Osteoblast (primary cell): ENCODE results near the gene P2RX6. TPM values are rescaled to one million over a fixed set of nuclear protein-coding genes. Genes with fewer than 3 reads are reported as not detected.

Experiments used
- DNase-seq: peaks from one replicate; pipeline ENCODE4 v3.0.0; 2011; ENCODE audit warnings: low spot score, mixed read lengths; ENCODE audit not compliant: insufficient read length; ENCODE audit errors: missing footprints
- H2AFZ ChIP-seq: 2 replicates; pipeline ENCODE4 v1.6.0; 2011; ENCODE audit warnings: mild to moderate bottlenecking, low read length
- H3K27ac ChIP-seq: 2 replicates; pipeline ENCODE4 v1.5.1; 2011; ENCODE audit warnings: mild to moderate bottlenecking, low read depth, low read length, moderate library complexity
- H3K27me3 ChIP-seq: 2 replicates; pipeline ENCODE4 v1.6.0; 2012; ENCODE audit warnings: mild to moderate bottlenecking, control low read depth, inconsistent platforms, low read length, moderate library complexity; ENCODE audit not compliant: insufficient read depth
- H3K36me3 ChIP-seq: 2 replicates; pipeline ENCODE4 v1.5.1; 2011; ENCODE audit warnings: mild to moderate bottlenecking, low read length, control low read depth, moderate library complexity; ENCODE audit not compliant: insufficient read depth
- H3K4me1 ChIP-seq: 2 replicates; pipeline ENCODE4 v1.5.1; 2011; ENCODE audit warnings: mild to moderate bottlenecking, low read length, control low read depth, moderate library complexity; ENCODE audit not compliant: insufficient read depth
- H3K4me2 ChIP-seq: 2 replicates; pipeline ENCODE4 v1.6.0; 2011; ENCODE audit warnings: mild to moderate bottlenecking, low read length; ENCODE audit not compliant: insufficient read depth
- H3K4me3 ChIP-seq: fragments of 200-600 bp; sonication (generic); 3 replicates; pipeline ENCODE4 v1.5.1; 2012; ENCODE audit warnings: mild to moderate bottlenecking, low read length, inconsistent platforms; ENCODE audit not compliant: insufficient read depth
- H3K79me2 ChIP-seq: 2 replicates; pipeline ENCODE4 v1.6.0; 2012; ENCODE audit warnings: mild to moderate bottlenecking, low read length, control low read depth, inconsistent platforms; ENCODE audit not compliant: insufficient read depth
- H3K9me3 ChIP-seq: 2 replicates; pipeline ENCODE4 v1.5.1; 2011; ENCODE audit warnings: low read depth, low read length, control low read depth
- H4K20me1 ChIP-seq: 2 replicates; pipeline ENCODE4 v1.6.0; 2012; ENCODE audit warnings: mild to moderate bottlenecking, low read length, control low read depth; ENCODE audit not compliant: insufficient read depth
- total RNA-seq: library from RNA; depleted of rRNA; stranded (reverse); fragments of >200 nt; gene quantifications from 2 replicates; pipeline ENCODE4 v1.2.3, GENCODE V29; 2012
- TF ChIP-seq, protein P1 (sequence below): IDR thresholded peaks from 2 replicates; pipeline ENCODE4 v1.5.1; 2011; ENCODE audit warnings: mild to moderate bottlenecking, low read depth, low read length, moderate library complexity; ENCODE audit errors: extremely low read depth

P2RX6 gene
- total RNA-seq, 1 donor = 5.1 TPM

DNA sequence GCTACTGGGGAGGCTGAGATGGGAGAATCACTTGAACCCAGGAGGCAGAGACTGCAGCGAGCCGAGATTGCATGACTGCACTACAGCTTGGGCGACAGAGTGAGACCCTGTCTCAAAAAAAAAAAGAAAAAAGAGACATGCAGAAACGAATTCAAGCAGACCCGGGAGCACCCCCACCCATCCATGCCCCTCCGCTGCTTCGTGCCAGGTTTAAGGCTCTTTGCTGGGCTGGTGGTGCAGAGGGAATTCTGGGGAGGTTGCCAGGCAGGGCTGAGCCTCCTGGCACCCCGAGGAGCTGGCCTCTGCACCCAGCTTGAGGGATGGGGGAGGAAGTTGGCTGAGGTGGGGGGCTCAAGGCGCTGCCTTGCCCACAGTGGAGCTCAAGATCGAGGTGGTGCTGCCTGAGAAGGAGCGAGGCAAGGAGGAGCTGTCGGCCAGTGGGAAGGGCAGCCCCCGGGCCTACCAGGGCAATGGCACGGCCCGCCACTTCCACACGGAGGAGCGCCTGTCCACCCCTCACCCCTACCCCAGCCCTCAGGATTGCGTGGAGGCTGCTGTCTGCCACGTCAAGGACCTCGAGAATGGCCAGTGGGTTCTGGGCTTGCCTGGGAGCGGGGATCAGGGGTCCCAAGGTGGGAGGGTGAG, 41.9 kb upstream of the P2RX6 start:
- H3K79me2 ChIP-seq = no peaks in the 10 kb centered on the region
- no peak overlapping the region for H3K27ac ChIP-seq
- no peaks in the 10 kb centered on the region for H3K27me3 ChIP-seq
- H3K4me3 ChIP-seq = no peak overlapping the region
- H3K4me1 ChIP-seq = no peaks in the 10 kb centered on the region
- H4K20me1 ChIP-seq = no peaks in the 10 kb centered on the region
- TF ChIP-seq, protein P1, sequence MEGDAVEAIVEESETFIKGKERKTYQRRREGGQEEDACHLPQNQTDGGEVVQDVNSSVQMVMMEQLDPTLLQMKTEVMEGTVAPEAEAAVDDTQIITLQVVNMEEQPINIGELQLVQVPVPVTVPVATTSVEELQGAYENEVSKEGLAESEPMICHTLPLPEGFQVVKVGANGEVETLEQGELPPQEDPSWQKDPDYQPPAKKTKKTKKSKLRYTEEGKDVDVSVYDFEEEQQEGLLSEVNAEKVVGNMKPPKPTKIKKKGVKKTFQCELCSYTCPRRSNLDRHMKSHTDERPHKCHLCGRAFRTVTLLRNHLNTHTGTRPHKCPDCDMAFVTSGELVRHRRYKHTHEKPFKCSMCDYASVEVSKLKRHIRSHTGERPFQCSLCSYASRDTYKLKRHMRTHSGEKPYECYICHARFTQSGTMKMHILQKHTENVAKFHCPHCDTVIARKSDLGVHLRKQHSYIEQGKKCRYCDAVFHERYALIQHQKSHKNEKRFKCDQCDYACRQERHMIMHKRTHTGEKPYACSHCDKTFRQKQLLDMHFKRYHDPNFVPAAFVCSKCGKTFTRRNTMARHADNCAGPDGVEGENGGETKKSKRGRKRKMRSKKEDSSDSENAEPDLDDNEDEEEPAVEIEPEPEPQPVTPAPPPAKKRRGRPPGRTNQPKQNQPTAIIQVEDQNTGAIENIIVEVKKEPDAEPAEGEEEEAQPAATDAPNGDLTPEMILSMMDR = no peak
- H2AFZ ChIP-seq = no peak overlapping the region
- H3K4me2 ChIP-seq = no peak overlapping the region
- no peaks in the 10 kb centered on the region for H3K36me3 ChIP-seq
- H3K9me3 ChIP-seq = no peaks in the 10 kb centered on the region
- DNase-seq = peak; percentile 57

DNA sequence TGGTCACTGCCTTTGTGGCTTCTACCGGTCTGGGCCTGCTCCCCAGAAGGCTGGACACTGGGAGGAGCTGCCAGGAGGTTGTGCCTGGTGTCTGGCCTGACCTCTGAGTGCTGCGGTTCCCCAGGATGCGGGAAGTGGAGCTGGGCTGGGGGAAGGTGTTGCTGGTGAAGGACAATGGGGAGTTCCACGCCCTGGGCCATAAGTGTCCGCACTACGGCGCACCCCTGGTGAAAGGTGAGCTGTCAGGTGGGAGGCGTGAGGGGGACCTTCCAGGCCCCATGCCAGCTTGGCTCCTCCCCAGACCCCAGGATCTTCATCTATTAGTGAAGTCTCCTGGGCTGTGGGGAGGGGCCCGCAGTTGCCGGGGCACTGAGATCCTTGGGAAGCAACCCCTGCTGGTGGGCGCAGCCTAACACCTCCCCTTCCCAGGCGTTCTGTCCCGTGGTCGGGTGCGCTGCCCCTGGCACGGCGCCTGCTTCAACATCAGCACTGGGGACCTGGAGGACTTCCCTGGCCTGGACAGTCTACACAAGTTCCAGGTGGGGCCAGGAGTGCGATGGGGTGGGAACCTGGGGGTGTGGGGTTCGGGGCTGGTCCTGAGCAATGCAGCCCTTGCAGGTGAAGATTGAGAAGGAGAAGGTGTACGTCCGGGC, 41.2 kb upstream of the P2RX6 start:
- H3K9me3 ChIP-seq = peaks cover 5% of the 10 kb centered on the region
- H3K27me3 ChIP-seq = no peaks in the 10 kb centered on the region
- H4K20me1 ChIP-seq = no peaks in the 10 kb centered on the region
- no peak overlapping the region for H3K4me3 ChIP-seq
- no peak overlapping the region for H3K27ac ChIP-seq
- no peaks in the 10 kb centered on the region for H3K79me2 ChIP-seq
- H3K36me3 ChIP-seq = no peaks in the 10 kb centered on the region
- no peak for DNase-seq
- TF ChIP-seq, protein P1 = no peak
- no peak overlapping the region for H3K4me2 ChIP-seq
- H2AFZ ChIP-seq = no peak overlapping the region
- H3K4me1 ChIP-seq = no peaks in the 10 kb centered on the region

DNA sequence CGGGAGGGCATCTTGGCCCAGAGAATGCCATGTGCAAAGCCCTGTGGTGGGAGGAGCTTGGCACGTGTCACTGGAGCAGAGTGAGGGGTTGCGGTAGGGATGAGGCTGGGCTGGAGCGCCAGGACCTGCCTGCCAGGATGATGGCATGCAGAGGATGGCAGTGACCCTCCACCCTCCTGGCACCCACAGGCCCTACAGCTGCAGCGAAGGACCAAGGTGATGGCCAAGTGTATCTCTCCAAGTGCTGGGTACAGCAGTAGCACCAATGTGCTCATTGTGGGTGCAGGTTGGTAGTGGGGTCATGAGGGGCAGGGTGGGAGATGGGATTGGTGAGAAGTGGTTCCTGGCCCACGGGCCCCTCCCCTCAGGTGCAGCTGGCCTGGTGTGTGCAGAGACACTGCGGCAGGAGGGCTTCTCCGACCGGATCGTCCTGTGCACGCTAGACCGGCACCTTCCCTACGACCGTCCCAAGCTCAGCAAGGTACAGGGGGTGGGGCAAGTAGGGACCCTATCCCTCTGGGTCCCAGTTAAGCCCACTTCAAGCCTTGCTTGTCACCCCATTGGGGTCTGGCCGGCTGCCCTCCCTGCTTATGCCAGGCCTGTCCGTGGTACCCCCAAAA, 40.5 kb upstream of the P2RX6 start:
- no peaks in the 10 kb centered on the region for H3K79me2 ChIP-seq
- H3K9me3 ChIP-seq = peaks cover 7% of the 10 kb centered on the region
- H3K4me1 ChIP-seq = peaks cover 1% of the 10 kb centered on the region
- DNase-seq = no peak
- H3K27me3 ChIP-seq = no peaks in the 10 kb centered on the region
- H3K4me3 ChIP-seq = no peak overlapping the region
- TF ChIP-seq, protein P1 = no peak
- H2AFZ ChIP-seq = no peak overlapping the region
- no peak overlapping the region for H3K4me2 ChIP-seq
- H3K36me3 ChIP-seq = no peaks in the 10 kb centered on the region
- no peaks in the 10 kb centered on the region for H4K20me1 ChIP-seq
- no peak overlapping the region for H3K27ac ChIP-seq
